Measurements from ENCODE around the gene ZNF639.

GRCh38 chr3:179318876-179319275, 4.0 kb upstream of the ZNF639 start:
- TF ChIP-seq, protein P1, sequence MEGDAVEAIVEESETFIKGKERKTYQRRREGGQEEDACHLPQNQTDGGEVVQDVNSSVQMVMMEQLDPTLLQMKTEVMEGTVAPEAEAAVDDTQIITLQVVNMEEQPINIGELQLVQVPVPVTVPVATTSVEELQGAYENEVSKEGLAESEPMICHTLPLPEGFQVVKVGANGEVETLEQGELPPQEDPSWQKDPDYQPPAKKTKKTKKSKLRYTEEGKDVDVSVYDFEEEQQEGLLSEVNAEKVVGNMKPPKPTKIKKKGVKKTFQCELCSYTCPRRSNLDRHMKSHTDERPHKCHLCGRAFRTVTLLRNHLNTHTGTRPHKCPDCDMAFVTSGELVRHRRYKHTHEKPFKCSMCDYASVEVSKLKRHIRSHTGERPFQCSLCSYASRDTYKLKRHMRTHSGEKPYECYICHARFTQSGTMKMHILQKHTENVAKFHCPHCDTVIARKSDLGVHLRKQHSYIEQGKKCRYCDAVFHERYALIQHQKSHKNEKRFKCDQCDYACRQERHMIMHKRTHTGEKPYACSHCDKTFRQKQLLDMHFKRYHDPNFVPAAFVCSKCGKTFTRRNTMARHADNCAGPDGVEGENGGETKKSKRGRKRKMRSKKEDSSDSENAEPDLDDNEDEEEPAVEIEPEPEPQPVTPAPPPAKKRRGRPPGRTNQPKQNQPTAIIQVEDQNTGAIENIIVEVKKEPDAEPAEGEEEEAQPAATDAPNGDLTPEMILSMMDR (IDR thresholded peaks at IDR 0.05; ENCODE audit: borderline replicate concordance, extremely low read depth, low read length, poor library complexity, severe bottlenecking), result no peak
- no peak for TF ChIP-seq EZH2 (IDR thresholded peaks at IDR 0.05; ENCODE audit: borderline replicate concordance, low read depth, low read length, severe bottlenecking)

Data from DND-41 (cell line).